Progenitor cell of endocrine pancreas (in vitro differentiated cells): ENCODE results near the gene OR52A5. TPM values are rescaled to one million over a fixed set of nuclear protein-coding genes. Genes with fewer than 3 reads are reported as not detected.

ENCODE experiments used
- DNase-seq: peaks from one replicate; pipeline ENCODE4 v3.0.0; 2021; ENCODE audit warnings: low spot score; ENCODE audit not compliant: unreplicated experiment
- H3K27ac Mint-ChIP-seq: 2 replicates; pipeline ENCODE4 v1.8.0; 2021; ENCODE audit warnings: mild to moderate bottlenecking, moderate library complexity, mixed read lengths
- H3K27me3 Mint-ChIP-seq: 2 replicates; pipeline ENCODE4 v1.8.0; 2021; ENCODE audit warnings: mixed read lengths
- H3K36me3 Mint-ChIP-seq: 2 replicates; pipeline ENCODE4 v1.8.0; 2022; ENCODE audit warnings: mixed read lengths; ENCODE audit not compliant: insufficient read depth
- H3K4me1 Mint-ChIP-seq: 2 replicates; pipeline ENCODE4 v1.8.0; 2021; ENCODE audit warnings: low read depth, mixed read lengths
- H3K4me3 Mint-ChIP-seq: 2 replicates; pipeline ENCODE4 v1.8.0; 2021; ENCODE audit warnings: low read depth, mild to moderate bottlenecking, moderate library complexity, mixed read lengths
- H3K9me3 Mint-ChIP-seq: 2 replicates; pipeline ENCODE4 v1.8.0; 2021; ENCODE audit warnings: low read depth, mixed read lengths
- total RNA-seq: library from RNA; stranded (reverse); gene quantifications from 2 replicates; pipeline ENCODE4 v1.2.1, GENCODE V29; 2021
- TF ChIP-seq, protein P1 (sequence below): fragments of 200-600 bp; sonication (generic); IDR thresholded peaks from one replicate; pipeline ENCODE4 v1.5.0; 2021; ENCODE audit warnings: antibody characterized with exemption, mild to moderate bottlenecking; ENCODE audit not compliant: unreplicated experiment

Gene OR52A5
- total RNA-seq, 1 donor from 2014 or later = not detected

DNA sequence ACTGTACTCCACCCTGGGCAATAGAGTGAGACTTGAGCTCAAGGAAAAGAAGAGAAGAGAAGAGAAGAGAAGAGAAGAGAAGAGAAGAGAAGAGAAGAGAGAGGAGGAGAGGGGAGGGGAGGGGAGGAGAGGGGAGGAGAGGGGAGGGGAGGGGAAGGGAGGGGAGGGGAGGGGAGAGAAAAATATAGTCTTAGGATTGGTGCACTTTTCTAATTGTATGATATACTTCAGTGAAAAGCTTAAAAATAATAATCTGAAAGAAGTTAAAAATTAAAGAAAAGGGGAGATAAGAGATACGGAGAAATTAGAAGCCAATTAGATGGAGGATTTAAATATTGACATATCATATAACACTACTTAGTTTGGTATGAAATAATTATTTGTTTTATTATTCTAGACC lies 19.3 kb downstream of the OR52A5 start:
- TF ChIP-seq, protein P1, sequence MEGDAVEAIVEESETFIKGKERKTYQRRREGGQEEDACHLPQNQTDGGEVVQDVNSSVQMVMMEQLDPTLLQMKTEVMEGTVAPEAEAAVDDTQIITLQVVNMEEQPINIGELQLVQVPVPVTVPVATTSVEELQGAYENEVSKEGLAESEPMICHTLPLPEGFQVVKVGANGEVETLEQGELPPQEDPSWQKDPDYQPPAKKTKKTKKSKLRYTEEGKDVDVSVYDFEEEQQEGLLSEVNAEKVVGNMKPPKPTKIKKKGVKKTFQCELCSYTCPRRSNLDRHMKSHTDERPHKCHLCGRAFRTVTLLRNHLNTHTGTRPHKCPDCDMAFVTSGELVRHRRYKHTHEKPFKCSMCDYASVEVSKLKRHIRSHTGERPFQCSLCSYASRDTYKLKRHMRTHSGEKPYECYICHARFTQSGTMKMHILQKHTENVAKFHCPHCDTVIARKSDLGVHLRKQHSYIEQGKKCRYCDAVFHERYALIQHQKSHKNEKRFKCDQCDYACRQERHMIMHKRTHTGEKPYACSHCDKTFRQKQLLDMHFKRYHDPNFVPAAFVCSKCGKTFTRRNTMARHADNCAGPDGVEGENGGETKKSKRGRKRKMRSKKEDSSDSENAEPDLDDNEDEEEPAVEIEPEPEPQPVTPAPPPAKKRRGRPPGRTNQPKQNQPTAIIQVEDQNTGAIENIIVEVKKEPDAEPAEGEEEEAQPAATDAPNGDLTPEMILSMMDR = no peak
- H3K4me3 Mint-ChIP-seq = no peak overlapping the region
- H3K4me1 Mint-ChIP-seq = no peaks in the 10 kb centered on the region
- H3K27me3 Mint-ChIP-seq = peaks cover 22% of the 10 kb centered on the region
- peaks cover 4% of the 10 kb centered on the region for H3K9me3 Mint-ChIP-seq
- H3K36me3 Mint-ChIP-seq = no peaks in the 10 kb centered on the region
- no peak for DNase-seq
- H3K27ac Mint-ChIP-seq = no peak overlapping the region

DNA sequence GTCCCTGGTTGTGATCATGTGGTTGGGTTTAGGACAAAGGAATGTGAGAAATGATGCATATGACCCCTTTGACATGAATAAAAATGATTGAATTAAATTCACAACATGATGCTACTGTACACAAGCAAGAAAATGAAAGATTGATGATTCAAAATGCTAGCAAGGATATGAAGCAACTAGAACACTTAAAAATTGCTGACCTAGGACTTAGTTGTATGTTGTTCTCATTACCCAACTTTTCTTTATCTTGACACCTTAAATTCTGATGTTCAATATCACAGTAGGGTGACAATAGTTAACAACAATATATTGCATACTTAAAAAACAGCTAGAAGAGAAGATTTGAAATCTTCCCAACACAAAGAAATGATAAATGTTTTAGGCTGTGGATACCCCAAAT lies 20.6 kb downstream of the OR52A5 start:
- Mint-ChIP-seq H3K27ac (no peak overlapping the region), H3K27me3 (peaks cover 16% of the 10 kb centered on the region), H3K4me3 (no peak overlapping the region), H3K9me3 (peaks cover 4% of the 10 kb centered on the region), H3K36me3 (no peaks in the 10 kb centered on the region), H3K4me1 (no peaks in the 10 kb centered on the region)
- TF ChIP-seq, protein P1 = no peak
- no peak for DNase-seq

DNA sequence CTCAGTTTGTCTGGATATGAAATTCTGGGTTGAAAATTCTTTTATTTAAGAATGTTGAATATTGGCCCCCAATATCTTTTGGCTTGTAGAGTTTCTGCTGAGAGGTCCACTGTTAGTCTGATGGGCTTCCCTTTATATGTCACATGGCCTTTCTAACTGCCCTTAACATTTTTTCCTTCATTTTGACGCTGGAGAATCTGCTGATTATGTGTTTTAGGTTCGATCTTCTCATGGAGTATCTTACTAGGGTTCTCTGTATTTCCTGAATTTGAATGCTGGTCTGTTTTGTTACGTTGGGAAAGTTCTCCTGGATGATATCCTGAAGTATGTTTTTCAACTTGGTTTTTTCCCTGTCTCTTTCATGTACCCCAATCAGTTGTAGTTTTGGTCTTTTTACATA lies 22.8 kb downstream of the OR52A5 start:
- TF ChIP-seq, protein P1 = no peak

DNA sequence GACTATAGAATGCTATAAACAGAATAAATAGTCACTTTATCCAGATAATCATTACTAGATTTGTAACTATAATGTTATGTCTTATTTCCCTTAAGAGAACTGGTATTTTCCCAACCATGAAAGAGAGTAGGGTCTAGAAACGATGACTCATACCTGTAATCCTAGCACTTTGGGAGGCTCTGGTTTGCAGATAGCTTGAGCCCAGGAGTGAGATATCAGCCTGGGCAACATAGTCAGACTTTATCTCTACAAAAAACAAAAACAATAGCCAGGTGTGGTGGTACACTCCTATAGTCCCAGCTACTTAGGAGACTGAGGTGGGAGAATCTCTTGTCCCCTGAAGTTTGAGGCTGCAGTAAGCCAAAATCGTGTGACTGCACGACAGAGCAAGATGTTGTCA lies 30.9 kb downstream of the OR52A5 start:
- H3K4me3 Mint-ChIP-seq = no peak overlapping the region
- H3K36me3 Mint-ChIP-seq = no peaks in the 10 kb centered on the region
- H3K4me1 Mint-ChIP-seq = no peaks in the 10 kb centered on the region
- DNase-seq = no peak
- no peaks in the 10 kb centered on the region for H3K9me3 Mint-ChIP-seq
- peaks cover 9% of the 10 kb centered on the region for H3K27me3 Mint-ChIP-seq
- TF ChIP-seq, protein P1 = no peak
- H3K27ac Mint-ChIP-seq = no peak overlapping the region

More for the DNA sequence above, 22.8 kb downstream of the OR52A5 start:
- peaks cover 4% of the 10 kb centered on the region for H3K9me3 Mint-ChIP-seq
- H3K36me3 Mint-ChIP-seq = no peaks in the 10 kb centered on the region
- H3K4me3 Mint-ChIP-seq = no peak overlapping the region
- no peak overlapping the region for H3K27ac Mint-ChIP-seq
- H3K27me3 Mint-ChIP-seq = peaks cover 28% of the 10 kb centered on the region
- DNase-seq = no peak
- no peaks in the 10 kb centered on the region for H3K4me1 Mint-ChIP-seq

DNA sequence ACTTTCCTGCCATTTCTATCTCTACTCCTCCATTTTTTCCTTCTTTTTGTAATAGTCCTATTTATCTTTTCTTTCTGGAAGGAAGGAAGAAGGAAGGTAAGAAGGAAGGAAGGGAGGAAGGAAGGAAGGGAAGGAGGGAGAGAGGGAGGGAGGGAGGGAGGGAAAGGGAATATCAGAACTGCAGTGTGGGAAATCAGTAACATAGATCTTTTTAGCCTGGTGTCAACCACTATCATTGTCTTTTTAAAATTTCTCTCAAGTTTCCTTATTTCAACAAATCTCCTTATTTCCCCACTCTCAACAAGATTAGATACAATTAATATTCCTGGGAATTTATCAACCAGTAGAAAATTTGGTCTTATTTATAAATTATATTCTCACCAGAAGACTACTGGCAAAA lies 35.1 kb downstream of the OR52A5 start:
- Mint-ChIP-seq H3K4me3 (no peak overlapping the region), H3K9me3 (no peaks in the 10 kb centered on the region), H3K27ac (no peak overlapping the region), H3K27me3 (peaks cover 3% of the 10 kb centered on the region), H3K36me3 (no peaks in the 10 kb centered on the region), H3K4me1 (no peaks in the 10 kb centered on the region)
- DNase-seq = no peak
- TF ChIP-seq, protein P1 = no peak
